ENCODE data around the gene HOXD12.

GRCh38 chr2:176078541-176079284, 20.9 kb upstream of the HOXD12 start:
- TF ChIP-seq POLR2A (IDR thresholded peaks at IDR 0.05) (no peak), CTCF (IDR thresholded peaks at IDR 0.05) (no peak)

Data from lower leg skin (tissue), 3 donors.